Suprapubic skin (tissue), 4 donors: ENCODE measurements around the gene RPL22.

ENCODE experiments used
- EP300 ChIP-seq: sonication (generic); formaldehyde crosslinking; IDR thresholded peaks from one replicate; pipeline ENCODE4 v1.6.1; 2017; ENCODE audit warnings: antibody characterized with exemption
- POLR2A ChIP-seq, 2 donors: fragments of 450-650 bp; IDR thresholded peaks; one replicate each; pipeline ENCODE4 v1.6.1; 2017; ENCODE audit warnings: antibody characterized with exemption in 2 of 2, mild to moderate bottlenecking in 2 of 2, moderate library complexity in 2 of 2
- POLR2AphosphoS5 ChIP-seq, 3 donors: sonication (generic); formaldehyde crosslinking; IDR thresholded peaks; one replicate each; pipeline ENCODE4 v1.6.1; 2017; ENCODE audit warnings: antibody characterized with exemption in 3 of 3
- TF ChIP-seq, protein P1 (sequence below), 2 donors: fragments of 200-600 bp in 1 of 2; fragments of 450-650 bp in 1 of 2; sonication (generic) in 1 of 2; IDR thresholded peaks; one replicate each; pipeline ENCODE4 v1.5.1; 2016 to 2019; ENCODE audit warnings: antibody characterized with exemption in 2 of 2, mild to moderate bottlenecking in 1 of 2, moderate library complexity in 1 of 2

DNA sequence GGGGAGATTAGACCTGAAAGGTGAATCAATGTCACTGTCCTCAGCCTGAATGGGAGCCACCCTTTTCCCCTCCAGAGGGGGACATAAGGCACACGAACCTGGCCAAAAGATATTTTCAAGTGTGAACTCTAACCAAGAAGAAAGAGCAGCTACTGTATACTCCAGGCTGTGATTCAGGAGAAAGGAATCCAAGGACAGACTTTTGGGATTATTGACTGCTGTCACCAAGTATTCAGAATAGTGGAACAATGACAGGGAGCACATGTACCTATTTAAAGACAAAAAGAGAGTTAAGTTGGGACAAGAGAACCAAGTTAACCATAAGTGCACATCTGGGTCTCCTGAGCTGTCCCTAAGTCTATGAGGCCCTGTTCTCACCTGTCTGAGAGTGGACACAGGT lies 34.0 kb upstream of the RPL22 start:
- TF ChIP-seq, protein P1, sequence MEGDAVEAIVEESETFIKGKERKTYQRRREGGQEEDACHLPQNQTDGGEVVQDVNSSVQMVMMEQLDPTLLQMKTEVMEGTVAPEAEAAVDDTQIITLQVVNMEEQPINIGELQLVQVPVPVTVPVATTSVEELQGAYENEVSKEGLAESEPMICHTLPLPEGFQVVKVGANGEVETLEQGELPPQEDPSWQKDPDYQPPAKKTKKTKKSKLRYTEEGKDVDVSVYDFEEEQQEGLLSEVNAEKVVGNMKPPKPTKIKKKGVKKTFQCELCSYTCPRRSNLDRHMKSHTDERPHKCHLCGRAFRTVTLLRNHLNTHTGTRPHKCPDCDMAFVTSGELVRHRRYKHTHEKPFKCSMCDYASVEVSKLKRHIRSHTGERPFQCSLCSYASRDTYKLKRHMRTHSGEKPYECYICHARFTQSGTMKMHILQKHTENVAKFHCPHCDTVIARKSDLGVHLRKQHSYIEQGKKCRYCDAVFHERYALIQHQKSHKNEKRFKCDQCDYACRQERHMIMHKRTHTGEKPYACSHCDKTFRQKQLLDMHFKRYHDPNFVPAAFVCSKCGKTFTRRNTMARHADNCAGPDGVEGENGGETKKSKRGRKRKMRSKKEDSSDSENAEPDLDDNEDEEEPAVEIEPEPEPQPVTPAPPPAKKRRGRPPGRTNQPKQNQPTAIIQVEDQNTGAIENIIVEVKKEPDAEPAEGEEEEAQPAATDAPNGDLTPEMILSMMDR (IDR thresholded peaks at IDR 0.05), result no peak
- TF ChIP-seq POLR2A (IDR thresholded peaks at IDR 0.05) (no peak), EP300 (no peak), POLR2AphosphoS5 (IDR thresholded peaks at IDR 0.05) (no peak)
